Tibial nerve (tissue), 4 donors: ENCODE data around the gene DNTT.

ENCODE experiments used
- CTCF ChIP-seq, 5 experiments: fragments of 200-600 bp in 3 of 5; fragments of 450-650 bp in 2 of 5; sonication (generic) in 3 of 5; IDR thresholded peaks; one replicate each; pipeline ENCODE4 v1.5.1; 2016 to 2019; ENCODE audit warnings: antibody characterized with exemption in 5 of 5, mild to moderate bottlenecking in 3 of 5, moderate library complexity in 2 of 5
- EP300 ChIP-seq, 2 donors: sonication (generic); formaldehyde crosslinking; IDR thresholded peaks; one replicate each; pipeline ENCODE4 v1.6.1; 2017; ENCODE audit warnings: antibody characterized with exemption in 2 of 2, mild to moderate bottlenecking in 1 of 2
- POLR2A ChIP-seq, 2 donors: fragments of 450-650 bp; IDR thresholded peaks; one replicate each; pipeline ENCODE4 v1.6.1; 2017; ENCODE audit warnings: antibody characterized with exemption in 2 of 2, mild to moderate bottlenecking in 2 of 2, moderate library complexity in 2 of 2

GRCh38 chr10:96268341-96268909 is 35.8 kb upstream of the DNTT start:
- TF ChIP-seq CTCF (IDR thresholded peaks at IDR 0.05) (no peak), POLR2A (IDR thresholded peaks at IDR 0.05) (no peak), EP300 (IDR thresholded peaks at IDR 0.05) (no peak)
